ENCODE results near the gene SH3BGRL3.

SH3BGRL3 gene

DNA sequence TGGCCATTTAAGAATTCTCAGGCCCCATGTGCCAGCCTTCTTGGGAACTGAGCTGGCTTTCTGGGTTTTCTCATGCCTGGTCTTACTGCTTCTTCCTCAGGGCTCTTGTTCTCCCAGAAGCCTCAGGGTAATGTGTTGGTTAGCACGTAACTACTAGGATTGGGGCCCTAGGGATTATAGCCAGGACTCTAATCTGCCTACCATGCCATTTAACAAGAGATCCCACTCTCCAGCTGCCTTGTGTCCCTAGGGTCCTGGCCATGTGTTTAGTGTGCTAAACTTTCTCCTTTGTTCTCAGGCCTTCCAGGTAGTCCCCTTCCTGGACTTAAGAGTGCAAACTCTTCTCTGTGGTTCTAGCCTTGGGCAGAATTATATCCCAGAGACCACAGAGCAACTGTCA is 2.2 kb upstream of the SH3BGRL3 start:
- DNase-seq (ENCODE audit: low read depth), result no peak

- no peak for DNase-seq (ENCODE audit: low read depth)
Observed at GRCh38 chr1:26278303-26278702, 1.6 kb upstream of the SH3BGRL3 start.

DNA sequence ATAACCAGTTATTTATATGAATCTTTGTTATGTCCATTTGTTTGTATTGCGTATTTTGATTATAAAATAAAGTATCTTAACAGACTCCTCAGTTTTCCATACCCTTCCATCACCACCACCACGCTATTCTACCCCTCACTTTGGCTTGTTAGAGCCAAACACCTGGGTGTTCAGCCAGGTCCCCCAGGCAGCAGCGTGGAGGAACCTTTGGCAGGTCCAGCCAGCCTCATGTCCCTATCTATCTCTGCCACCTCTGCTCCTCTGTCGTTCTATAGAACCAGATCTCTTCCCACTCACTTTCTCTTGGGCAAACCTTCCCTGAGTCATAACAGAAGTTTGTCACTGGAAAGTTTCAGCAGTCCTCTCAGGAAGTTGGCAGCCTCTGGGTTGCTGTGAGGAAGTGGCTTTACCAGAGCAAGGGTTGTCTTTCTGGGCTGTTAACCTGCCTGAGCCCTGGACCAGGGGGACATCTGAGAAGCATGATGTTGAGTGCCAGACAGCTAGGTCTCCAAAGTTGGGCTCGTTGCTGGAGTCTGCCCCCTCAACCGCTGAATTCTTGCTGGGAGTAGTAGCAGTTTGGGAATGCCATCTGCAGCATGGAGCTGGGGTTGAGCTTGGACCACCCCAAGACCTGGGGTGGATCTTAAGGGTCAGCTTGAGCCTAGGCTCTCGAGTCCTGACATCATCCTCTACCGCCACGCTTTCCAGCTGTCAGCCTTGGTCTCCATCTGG is 996 bp upstream of the SH3BGRL3 start:
- DNase-seq (ENCODE audit: low read depth), result no peak

GRCh38 chr1:26280333-26281042 is 602 bp downstream of the SH3BGRL3 start:
- no peak for DNase-seq (ENCODE audit: low read depth)

- no peak for DNase-seq (ENCODE audit: low read depth)
Observed at GRCh38 chr1:26281091-26281958, 1.4 kb downstream of the SH3BGRL3 start.

- no peak for DNase-seq (ENCODE audit: low read depth)
Observed at GRCh38 chr1:26281971-26282370, 2.1 kb downstream of the SH3BGRL3 start.

DNA sequence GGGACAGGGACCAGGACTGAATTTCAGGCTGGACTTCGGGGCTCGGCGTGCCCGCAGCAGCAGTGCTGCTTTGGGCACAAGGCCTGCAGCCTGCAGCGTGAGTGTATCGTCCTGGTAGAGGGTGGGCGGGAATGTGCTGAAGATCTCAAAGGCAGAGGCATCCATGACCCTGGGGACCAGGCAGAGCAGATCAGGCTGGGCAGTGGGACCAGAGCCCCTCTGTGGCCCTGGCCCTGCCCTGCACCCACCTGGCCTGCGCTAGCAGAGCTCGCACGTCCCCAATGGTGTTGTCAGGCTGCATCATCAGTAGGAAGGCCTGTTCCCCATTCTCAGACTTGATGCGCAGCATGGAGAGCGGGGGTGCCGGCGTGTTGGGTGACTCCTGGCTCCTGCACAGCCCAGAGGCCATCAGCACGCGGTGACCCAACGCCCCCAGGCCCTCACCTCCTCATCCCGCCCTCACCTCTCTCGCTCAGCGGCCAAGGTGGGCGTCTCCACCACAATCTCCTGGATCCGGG is 2.6 kb downstream of the SH3BGRL3 start:
- DNase-seq (ENCODE audit: low read depth), result no peak

- no peak for DNase-seq (ENCODE audit: low read depth)
Observed at GRCh38 chr1:26283279-26283853, 3.5 kb downstream of the SH3BGRL3 start.

DNA sequence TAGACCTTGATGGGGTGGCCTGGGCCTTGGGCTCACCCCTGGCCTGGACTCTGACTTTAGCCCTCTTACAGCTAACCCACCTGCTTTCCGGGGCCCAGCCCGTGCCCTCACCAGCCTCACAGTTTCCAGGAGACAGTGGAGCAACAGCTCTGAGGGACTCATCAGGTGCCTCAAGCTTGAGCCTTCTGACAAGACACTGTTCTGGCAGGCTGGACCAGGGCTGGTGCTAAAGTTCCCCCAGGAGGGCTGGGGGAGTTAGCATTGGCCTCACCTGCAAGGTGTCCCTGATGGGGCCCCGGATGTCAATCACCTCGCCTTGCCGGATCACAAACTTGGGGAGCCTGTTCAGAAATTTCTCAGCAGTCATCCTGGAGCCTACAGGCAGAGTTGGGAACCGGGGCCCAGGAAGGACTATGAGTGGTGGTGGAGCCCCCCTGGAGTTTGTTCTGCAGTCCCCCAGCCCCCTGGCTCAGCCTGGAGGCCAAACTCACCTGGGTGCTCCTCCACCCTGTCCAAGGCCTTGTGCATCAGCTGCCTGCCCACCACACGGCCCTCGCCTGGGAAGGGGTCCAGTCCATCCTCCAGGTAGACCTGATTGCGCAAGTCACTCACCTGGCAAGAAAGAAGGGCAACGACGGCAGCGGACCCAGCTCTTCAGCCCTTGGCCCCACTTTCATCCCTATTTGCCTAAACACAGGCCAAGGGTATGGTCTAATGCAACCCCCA is 4.1 kb downstream of the SH3BGRL3 start:
- no peak for DNase-seq (ENCODE audit: low read depth)

- peak; percentile 90 for DNase-seq (ENCODE audit: low read depth)
Observed at GRCh38 chr1:26284597-26285347, 4.9 kb downstream of the SH3BGRL3 start.

- no peak for DNase-seq (ENCODE audit: low read depth)
Observed at GRCh38 chr1:26285366-26286063, 5.6 kb downstream of the SH3BGRL3 start.

GRCh38 chr1:26286064-26286416 is 6.2 kb downstream of the SH3BGRL3 start:
- no peak for DNase-seq (ENCODE audit: low read depth)

- DNase-seq (ENCODE audit: low read depth), result peak; percentile 56
Observed at GRCh38 chr1:26287033-26287711, 7.3 kb downstream of the SH3BGRL3 start.

DNA sequence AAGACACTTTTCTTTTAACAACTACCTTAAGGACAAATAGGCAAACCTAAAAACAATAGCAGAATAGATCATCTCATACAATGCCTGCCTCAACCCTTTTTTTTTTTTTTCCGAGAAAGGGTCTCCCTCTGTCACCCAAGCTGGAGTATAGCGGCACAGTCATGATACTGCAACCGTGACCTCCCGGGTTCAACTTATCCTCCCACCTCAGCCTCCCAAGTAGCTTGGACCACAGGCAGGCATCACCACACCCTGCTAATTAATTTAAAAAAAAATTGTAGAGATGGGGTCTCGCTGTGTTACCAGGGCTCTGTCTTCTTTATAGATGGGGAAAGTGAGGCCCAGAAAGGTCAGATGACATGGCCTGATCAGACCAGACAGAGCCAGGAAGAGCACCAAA is 7.9 kb downstream of the SH3BGRL3 start:
- DNase-seq (ENCODE audit: low read depth), result no peak

DNA sequence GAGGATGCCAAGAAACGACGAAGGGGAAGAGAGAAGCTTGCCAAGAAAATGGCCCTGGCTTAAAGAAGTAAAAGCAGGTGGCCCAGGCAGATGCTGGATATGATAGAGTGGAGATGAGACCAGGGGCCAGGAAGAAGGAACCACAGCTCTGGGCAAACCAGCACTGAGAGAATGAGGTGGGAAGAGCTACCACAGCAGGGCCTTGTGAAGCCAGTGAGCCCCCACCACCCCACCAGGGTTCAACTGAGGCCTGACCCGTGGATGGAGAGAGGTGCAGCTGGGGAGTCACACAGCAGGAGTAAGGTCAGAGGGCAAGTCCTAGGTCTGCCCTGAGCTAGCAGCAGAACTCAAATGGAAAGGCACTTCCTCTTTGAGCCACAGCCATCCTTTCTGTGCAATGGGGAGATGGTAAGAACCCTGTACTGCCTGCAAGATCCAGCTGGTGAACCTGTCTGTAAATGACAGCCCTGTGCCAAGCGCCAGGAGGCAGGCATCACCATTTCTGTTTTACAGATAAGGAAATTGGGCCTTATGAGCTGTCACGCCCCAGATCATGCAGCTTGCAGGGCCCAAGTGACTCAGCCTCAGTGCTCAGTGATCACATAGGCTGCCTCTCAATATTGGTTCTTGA is 8.5 kb downstream of the SH3BGRL3 start:
- peak; percentile 39 for DNase-seq (ENCODE audit: low read depth)

GRCh38 chr1:26289158-26290059 is 9.5 kb downstream of the SH3BGRL3 start:
- DNase-seq (ENCODE audit: low read depth), result no peak

- DNase-seq (ENCODE audit: low read depth), result no peak
Observed at GRCh38 chr1:26290122-26290881, 10.4 kb downstream of the SH3BGRL3 start.

Data from T follicular helper cell (primary cell).